Panc1 (cell line): ENCODE measurements around the gene CYB561D1. TPM values are rescaled to one million over a fixed set of nuclear protein-coding genes. Genes with fewer than 3 reads are reported as not detected.

ENCODE experiments used
- ATAC-seq: fragments of 200-7000 bp; cut with Tn5 transposase; 2 replicates; pipeline ENCODE4 v1.9.1; 2020; ENCODE audit warnings: mild to moderate bottlenecking, moderate library complexity
- BruUV-seq: library from RNA; stranded (reverse); fragments of 400-500 nt; replicated peaks from 2 replicates; lab custom pipeline; 2021; lab: Mats Ljungman, UMichigan
- CTCF ChIA-PET: fragments of 300-600 bp; sonication (Branson Sonifier 250); formaldehyde crosslinking; loops from one replicate; lab custom pipeline; 2022; ENCODE audit warnings: antibody characterized with exemption; lab: Charles Lee
- POLR2A ChIA-PET: fragments of 300-600 bp; sonication (Branson Sonifier 250); formaldehyde crosslinking; loops from one replicate; lab custom pipeline; 2022; ENCODE audit warnings: antibody characterized with exemption; lab: Charles Lee
- DNase-seq: peaks from one replicate; pipeline ENCODE4 v3.0.0-alpha.2; 2010; ENCODE audit warnings: low read depth, low spot score
- H3K27ac ChIP-seq: 2 replicates; pipeline ENCODE4 v1.5.1; 2011; ENCODE audit warnings: mild to moderate bottlenecking, low read length, inconsistent platforms
- H3K27me3 ChIP-seq: fragments of 200-500 bp; sonication (Bioruptor generic); 2 replicates; pipeline ENCODE4 v1.6.0; 2014; ENCODE audit warnings: low read length, inconsistent platforms; ENCODE audit not compliant: control insufficient read depth, insufficient read depth
- H3K36me3 ChIP-seq: fragments of 200-500 bp; sonication (Bioruptor generic); 2 replicates; pipeline ENCODE4 v1.5.1; 2014; ENCODE audit warnings: inconsistent platforms, mild to moderate bottlenecking, low read length, moderate library complexity; ENCODE audit not compliant: control insufficient read depth, insufficient read depth
- H3K4me1 ChIP-seq: 2 replicates; pipeline ENCODE4 v1.5.1; 2011; ENCODE audit warnings: inconsistent platforms, mild to moderate bottlenecking, low read length, moderate library complexity; ENCODE audit not compliant: control insufficient read depth, insufficient read depth
- H3K4me3 ChIP-seq, 2 experiments: 2 replicates each; pipeline ENCODE4 v1.5.1; 2011 to 2012; ENCODE audit warnings: low read depth in 2 of 2, low read length in 2 of 2, mild to moderate bottlenecking in 2 of 2, inconsistent platforms in 1 of 2, moderate library complexity in 1 of 2
- H3K9me3 ChIP-seq: fragments of 200-500 bp; sonication (Bioruptor generic); 2 replicates; pipeline ENCODE4 v1.5.1; 2014; ENCODE audit warnings: low read depth, mild to moderate bottlenecking, inconsistent platforms, low read length, moderate library complexity; ENCODE audit not compliant: control insufficient read depth, insufficient read depth
- POLR2AphosphoS5 ChIP-seq: IDR thresholded peaks from 2 replicates; pipeline ENCODE4 v1.6.1; 2012; ENCODE audit warnings: mild to moderate bottlenecking, low read depth, low read length, moderate library complexity
- SIN3A ChIP-seq: IDR thresholded peaks from 2 replicates; pipeline ENCODE4 v1.6.1; 2012; ENCODE audit warnings: low read depth, mild to moderate bottlenecking, low read length, moderate library complexity, borderline replicate concordance; ENCODE audit not compliant: insufficient read depth
- TCF7L2 ChIP-seq: IDR thresholded peaks from 2 replicates; pipeline ENCODE4 v1.6.1; 2011; ENCODE audit warnings: mild to moderate bottlenecking, low read depth, low read length, inconsistent platforms
- in situ Hi-C: cut with HindIII; loops from 2 replicates; pipeline ENCODE4 v1.10.0; 2016; ENCODE audit warnings: low sequenced_read_pairs, low pct_unique_long_range_greater_than_20kb
- intact Hi-C: fragments of 100-400 bp; cut with micrococcal nuclease; formaldehyde crosslinking; loops from one replicate; pipeline ENCODE4 v1.10.0; 2022; ENCODE audit not compliant: unreplicated experiment
- total RNA-seq: library from RNA; stranded (reverse); gene quantifications from one replicate; pipeline ENCODE4 v1.2.1, GENCODE V29; 2021; ENCODE audit not compliant: unreplicated experiment
- TF ChIP-seq, protein P1 (sequence below), 2 experiments: IDR thresholded peaks; 2 replicates each; pipeline ENCODE4 v1.6.1; 2011 to 2012; ENCODE audit warnings: low read depth in 2 of 2, control low read depth in 1 of 2, low read length in 1 of 2, mild to moderate bottlenecking in 1 of 2, moderate library complexity in 1 of 2; ENCODE audit not compliant: insufficient read depth in 1 of 2
- TF ChIP-seq, protein P2 (sequence below): fragments of 450-650 bp; IDR thresholded peaks from 2 replicates; pipeline ENCODE4 v1.5.1; 2017; ENCODE audit warnings: mild to moderate bottlenecking

CYB561D1 gene
- total RNA-seq, 1 experiment from 2014 or later = 4.5 TPM

DNA sequence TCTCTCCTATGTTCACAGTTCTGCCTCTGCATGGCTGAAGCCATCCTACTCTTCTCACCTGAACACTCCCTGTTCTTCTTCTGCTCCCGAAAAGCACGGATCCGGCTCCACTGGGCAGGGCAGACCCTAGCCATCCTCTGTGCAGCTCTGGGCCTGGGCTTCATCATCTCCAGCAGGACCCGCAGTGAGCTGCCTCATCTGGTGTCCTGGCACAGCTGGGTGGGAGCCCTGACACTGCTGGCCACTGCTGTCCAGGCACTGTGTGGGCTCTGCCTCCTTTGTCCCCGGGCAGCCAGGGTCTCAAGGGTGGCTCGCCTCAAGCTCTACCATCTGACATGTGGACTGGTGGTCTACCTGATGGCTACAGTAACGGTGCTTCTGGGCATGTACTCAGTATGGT is 1.8 kb downstream of the CYB561D1 start:
- Histone ChIP-seq H3K4me3 (no peak overlapping the region), H3K4me1 (peaks cover 6% of the 10 kb centered on the region; the same call in 1 of the 2 replicates), H3K9me3 (no peaks in the 10 kb centered on the region), H3K27ac (no peak overlapping the region), H3K27me3 (no peaks in the 10 kb centered on the region), H3K36me3 (no peaks in the 10 kb centered on the region; the same call in 1 of the 2 replicates)
- CTCF ChIA-PET = interaction anchor here (5.2 kb wide), 1 partner anchor 37 kb away, joined by 23 read pairs; no protein-coding TSS in a partner anchor
- no peak for TF ChIP-seq TCF7L2
- no peak for TF ChIP-seq SIN3A
- TF ChIP-seq, protein P1, sequence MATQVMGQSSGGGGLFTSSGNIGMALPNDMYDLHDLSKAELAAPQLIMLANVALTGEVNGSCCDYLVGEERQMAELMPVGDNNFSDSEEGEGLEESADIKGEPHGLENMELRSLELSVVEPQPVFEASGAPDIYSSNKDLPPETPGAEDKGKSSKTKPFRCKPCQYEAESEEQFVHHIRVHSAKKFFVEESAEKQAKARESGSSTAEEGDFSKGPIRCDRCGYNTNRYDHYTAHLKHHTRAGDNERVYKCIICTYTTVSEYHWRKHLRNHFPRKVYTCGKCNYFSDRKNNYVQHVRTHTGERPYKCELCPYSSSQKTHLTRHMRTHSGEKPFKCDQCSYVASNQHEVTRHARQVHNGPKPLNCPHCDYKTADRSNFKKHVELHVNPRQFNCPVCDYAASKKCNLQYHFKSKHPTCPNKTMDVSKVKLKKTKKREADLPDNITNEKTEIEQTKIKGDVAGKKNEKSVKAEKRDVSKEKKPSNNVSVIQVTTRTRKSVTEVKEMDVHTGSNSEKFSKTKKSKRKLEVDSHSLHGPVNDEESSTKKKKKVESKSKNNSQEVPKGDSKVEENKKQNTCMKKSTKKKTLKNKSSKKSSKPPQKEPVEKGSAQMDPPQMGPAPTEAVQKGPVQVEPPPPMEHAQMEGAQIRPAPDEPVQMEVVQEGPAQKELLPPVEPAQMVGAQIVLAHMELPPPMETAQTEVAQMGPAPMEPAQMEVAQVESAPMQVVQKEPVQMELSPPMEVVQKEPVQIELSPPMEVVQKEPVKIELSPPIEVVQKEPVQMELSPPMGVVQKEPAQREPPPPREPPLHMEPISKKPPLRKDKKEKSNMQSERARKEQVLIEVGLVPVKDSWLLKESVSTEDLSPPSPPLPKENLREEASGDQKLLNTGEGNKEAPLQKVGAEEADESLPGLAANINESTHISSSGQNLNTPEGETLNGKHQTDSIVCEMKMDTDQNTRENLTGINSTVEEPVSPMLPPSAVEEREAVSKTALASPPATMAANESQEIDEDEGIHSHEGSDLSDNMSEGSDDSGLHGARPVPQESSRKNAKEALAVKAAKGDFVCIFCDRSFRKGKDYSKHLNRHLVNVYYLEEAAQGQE (IDR thresholded peaks at IDR 0.05; ENCODE audit: insufficient read depth in 1 of 2, low read depth in 2 of 2, low read length in 1 of 2) = no peak
- TF ChIP-seq, protein P2, sequence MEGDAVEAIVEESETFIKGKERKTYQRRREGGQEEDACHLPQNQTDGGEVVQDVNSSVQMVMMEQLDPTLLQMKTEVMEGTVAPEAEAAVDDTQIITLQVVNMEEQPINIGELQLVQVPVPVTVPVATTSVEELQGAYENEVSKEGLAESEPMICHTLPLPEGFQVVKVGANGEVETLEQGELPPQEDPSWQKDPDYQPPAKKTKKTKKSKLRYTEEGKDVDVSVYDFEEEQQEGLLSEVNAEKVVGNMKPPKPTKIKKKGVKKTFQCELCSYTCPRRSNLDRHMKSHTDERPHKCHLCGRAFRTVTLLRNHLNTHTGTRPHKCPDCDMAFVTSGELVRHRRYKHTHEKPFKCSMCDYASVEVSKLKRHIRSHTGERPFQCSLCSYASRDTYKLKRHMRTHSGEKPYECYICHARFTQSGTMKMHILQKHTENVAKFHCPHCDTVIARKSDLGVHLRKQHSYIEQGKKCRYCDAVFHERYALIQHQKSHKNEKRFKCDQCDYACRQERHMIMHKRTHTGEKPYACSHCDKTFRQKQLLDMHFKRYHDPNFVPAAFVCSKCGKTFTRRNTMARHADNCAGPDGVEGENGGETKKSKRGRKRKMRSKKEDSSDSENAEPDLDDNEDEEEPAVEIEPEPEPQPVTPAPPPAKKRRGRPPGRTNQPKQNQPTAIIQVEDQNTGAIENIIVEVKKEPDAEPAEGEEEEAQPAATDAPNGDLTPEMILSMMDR = no peak
- TF ChIP-seq POLR2AphosphoS5 = no peak
- DNase-seq (no peak), ATAC-seq (no peak)
- intact Hi-C loops = no loop called here
- BruUV-seq = no TSS peak
- in situ Hi-C loops = no loop called here
- POLR2A ChIA-PET = no interaction called here

DNA sequence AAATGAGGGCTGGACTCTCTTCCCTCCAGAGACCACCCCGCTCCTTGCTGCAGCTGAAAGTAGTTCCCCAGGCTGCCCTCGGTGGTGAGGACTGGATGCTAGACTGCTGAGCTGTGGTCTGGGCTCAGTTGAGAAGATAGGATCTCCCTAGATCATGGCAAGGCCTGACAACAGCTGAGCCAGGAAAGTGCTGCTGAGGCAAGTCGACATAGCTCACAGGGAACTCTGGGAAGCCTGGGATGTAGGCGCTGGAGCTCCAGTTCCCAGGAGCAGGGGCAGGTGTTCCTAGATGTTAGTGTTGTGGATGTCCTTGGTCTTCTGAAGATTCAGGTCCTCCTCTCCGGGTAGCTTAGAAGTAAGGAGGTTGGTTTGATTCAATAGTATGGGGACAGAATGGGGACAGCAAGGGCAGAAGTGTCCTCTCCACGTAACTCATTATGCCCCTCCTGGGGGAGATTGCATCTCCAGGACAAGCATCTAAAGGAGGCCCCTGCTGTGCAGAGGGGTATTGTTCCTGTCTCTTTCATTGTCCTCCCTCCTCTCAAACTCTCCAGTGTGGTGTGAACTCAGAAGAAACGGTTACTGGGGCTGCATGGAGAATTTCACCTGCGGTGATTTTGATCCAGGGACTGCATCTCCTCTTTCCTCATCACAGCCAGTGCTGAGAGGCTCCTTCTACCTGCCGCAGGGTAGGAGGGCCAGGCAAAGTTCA is 3.7 kb downstream of the CYB561D1 start:
- Histone ChIP-seq H3K4me3 (no peak overlapping the region), H3K36me3 (no peaks in the 10 kb centered on the region; the same call in 1 of the 2 replicates), H3K27ac (no peak overlapping the region), H3K9me3 (no peaks in the 10 kb centered on the region), H3K4me1 (peaks cover 6% of the 10 kb centered on the region; the same call in 1 of the 2 replicates), H3K27me3 (no peaks in the 10 kb centered on the region)
- intact Hi-C loops = no loop called here
- ATAC-seq = no peak
- ChIA-PET CTCF (interaction anchor here (0.7 to 5.2 kb wide), 2 partner anchors 35 to 145 kb away, joined by 3 to 23 read pairs; no protein-coding TSS in a partner anchor), POLR2A (interaction anchor here (0.6 kb wide), 1 partner anchor 1679 kb away, joined by 3 read pairs; no protein-coding TSS in a partner anchor)
- in situ Hi-C loops = no loop called here
- BruUV-seq = no TSS peak
- no peak for TF ChIP-seq POLR2AphosphoS5
- no peak for TF ChIP-seq SIN3A
- TF ChIP-seq, protein P1 (IDR thresholded peaks at IDR 0.05; ENCODE audit: insufficient read depth in 1 of 2, low read depth in 2 of 2, low read length in 1 of 2) = no peak
- TF ChIP-seq, protein P2 = no peak
- DNase-seq = no peak
